PFSK-1 (cell line): ENCODE measurements around the gene PPM1N.

Experiments used
- POLR2AphosphoS5 ChIP-seq: IDR thresholded peaks from 2 replicates; pipeline ENCODE4 v1.6.1; 2012; ENCODE audit warnings: low read depth, mild to moderate bottlenecking, control low read depth, low read length, moderate library complexity
- TAF1 ChIP-seq: IDR thresholded peaks from 2 replicates; pipeline ENCODE4 v1.6.1; 2012; ENCODE audit warnings: low read length, control low read depth, borderline replicate concordance; ENCODE audit not compliant: insufficient read depth
- TF ChIP-seq, protein P1 (sequence below), 2 experiments: IDR thresholded peaks; 2 replicates each; pipeline versions ENCODE4 v1.6.1 to v1.8.0; 2011 to 2012; ENCODE audit warnings: low read depth in 2 of 2, low read length in 2 of 2, control low read depth in 1 of 2, inconsistent platforms in 1 of 2, mild to moderate bottlenecking in 1 of 2, moderate library complexity in 1 of 2; ENCODE audit not compliant: insufficient read depth in 1 of 2

DNA sequence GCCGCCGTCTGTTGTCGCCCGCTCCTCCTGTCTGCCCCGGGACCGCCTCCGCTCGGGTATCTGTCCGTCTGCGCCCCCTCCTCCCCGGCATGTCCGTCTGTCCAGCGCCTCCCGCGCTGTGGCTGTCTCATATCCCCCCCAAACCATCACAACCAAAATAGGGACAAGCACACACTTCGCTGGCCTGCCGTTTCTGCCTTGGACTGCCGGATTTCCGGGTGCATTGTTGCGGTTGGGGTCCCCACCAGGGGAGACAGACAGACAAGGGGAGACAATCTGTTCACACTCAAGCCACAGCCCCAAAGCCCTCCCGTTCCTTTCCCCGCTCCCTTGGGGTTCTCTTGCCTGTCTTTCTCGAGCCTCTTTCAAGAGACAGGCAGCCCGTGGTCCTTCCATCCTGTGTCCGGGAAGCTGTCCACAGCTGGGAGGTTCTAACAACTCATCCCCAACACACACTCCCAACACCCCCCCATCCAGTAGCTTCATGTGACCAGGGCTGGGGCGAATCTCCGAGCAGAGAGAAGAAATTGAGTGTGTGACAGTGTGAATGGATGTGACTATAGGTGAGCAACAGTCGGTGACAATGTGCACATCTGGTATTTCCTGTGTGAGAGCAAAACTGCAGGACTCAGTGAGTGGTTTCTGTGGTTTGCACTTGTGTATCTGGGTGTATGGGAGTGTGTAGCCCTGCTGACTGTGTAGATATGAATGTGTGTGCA is 47.0 kb upstream of the PPM1N start:
- TF ChIP-seq POLR2AphosphoS5 (no peak), TAF1 (no peak)
- TF ChIP-seq, protein P1, sequence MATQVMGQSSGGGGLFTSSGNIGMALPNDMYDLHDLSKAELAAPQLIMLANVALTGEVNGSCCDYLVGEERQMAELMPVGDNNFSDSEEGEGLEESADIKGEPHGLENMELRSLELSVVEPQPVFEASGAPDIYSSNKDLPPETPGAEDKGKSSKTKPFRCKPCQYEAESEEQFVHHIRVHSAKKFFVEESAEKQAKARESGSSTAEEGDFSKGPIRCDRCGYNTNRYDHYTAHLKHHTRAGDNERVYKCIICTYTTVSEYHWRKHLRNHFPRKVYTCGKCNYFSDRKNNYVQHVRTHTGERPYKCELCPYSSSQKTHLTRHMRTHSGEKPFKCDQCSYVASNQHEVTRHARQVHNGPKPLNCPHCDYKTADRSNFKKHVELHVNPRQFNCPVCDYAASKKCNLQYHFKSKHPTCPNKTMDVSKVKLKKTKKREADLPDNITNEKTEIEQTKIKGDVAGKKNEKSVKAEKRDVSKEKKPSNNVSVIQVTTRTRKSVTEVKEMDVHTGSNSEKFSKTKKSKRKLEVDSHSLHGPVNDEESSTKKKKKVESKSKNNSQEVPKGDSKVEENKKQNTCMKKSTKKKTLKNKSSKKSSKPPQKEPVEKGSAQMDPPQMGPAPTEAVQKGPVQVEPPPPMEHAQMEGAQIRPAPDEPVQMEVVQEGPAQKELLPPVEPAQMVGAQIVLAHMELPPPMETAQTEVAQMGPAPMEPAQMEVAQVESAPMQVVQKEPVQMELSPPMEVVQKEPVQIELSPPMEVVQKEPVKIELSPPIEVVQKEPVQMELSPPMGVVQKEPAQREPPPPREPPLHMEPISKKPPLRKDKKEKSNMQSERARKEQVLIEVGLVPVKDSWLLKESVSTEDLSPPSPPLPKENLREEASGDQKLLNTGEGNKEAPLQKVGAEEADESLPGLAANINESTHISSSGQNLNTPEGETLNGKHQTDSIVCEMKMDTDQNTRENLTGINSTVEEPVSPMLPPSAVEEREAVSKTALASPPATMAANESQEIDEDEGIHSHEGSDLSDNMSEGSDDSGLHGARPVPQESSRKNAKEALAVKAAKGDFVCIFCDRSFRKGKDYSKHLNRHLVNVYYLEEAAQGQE (IDR thresholded peaks at IDR 0.05; ENCODE audit: insufficient read depth in 1 of 2, low read depth in 2 of 2, low read length in 2 of 2): 0 out of 4 replicates have a peak, but pooled peaks of 1 of the 2 experiments have one; percentile 32
